GM06990 (cell line): ENCODE data around the gene PGM5.

Experiments used
- DNase-seq: peaks from one replicate; pipeline ENCODE4 v3.0.0-alpha.2; 2011; ENCODE audit not compliant: insufficient read length; ENCODE audit errors: extremely low read depth
- H3K27me3 ChIP-seq: replicated peaks from 2 replicates; pipeline ENCODE4 v1.6.0; 2011; ENCODE audit warnings: low read length; ENCODE audit not compliant: control insufficient read depth, insufficient read depth
- H3K36me3 ChIP-seq: 2 replicates; pipeline ENCODE4 v1.5.1; 2011; ENCODE audit warnings: low read length; ENCODE audit not compliant: control insufficient read depth, insufficient read depth
- H3K4me3 ChIP-seq: replicated peaks from 2 replicates; pipeline ENCODE4 v1.5.1; 2011; ENCODE audit warnings: low read depth, mild to moderate bottlenecking, control low read depth, low read length
- CTCF ChIP-seq: IDR thresholded peaks from 2 replicates; pipeline ENCODE4 v1.5.1; 2011; ENCODE audit warnings: low read length, control low read depth, mild to moderate bottlenecking, inconsistent platforms; ENCODE audit not compliant: insufficient read depth, poor library complexity, severe bottlenecking

The PGM5 gene

DNA sequence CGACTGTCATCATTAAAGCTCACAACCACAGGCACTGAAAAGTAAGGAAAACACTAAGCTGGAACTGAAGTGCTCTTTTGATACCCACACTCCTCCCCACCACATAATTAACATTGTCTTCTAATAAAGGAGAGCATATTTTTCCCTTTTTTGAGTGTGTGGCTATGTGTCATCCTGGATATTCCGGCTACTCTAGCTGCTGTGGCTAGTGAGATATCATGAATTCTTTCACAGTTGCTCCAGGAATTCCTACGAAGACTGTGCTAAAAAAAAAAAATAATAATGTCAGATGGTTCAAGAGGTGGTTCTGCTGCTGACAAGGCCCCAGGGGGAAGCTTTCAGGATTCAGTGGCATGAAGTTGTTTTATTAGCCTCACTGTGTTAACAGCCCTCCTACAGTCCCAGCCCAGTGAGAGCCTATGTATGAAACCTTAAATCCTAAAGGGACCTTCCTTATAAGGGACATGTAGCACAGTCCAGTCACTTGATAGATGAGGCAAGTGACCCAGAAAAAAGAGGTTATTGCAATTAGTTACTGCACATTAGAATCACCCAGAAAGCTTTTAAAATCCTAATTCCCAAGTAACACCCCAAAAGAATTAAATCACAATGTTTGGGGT lies 137.7 kb downstream of the PGM5 start:
- no peak for TF ChIP-seq CTCF
- Histone ChIP-seq H3K36me3 (no peaks in the 10 kb centered on the region), H3K27me3 (peaks cover 2% of the 10 kb centered on the region; the same call in 1 of the 2 replicates), H3K4me3 (no peak overlapping the region)
- no peak for DNase-seq

DNA sequence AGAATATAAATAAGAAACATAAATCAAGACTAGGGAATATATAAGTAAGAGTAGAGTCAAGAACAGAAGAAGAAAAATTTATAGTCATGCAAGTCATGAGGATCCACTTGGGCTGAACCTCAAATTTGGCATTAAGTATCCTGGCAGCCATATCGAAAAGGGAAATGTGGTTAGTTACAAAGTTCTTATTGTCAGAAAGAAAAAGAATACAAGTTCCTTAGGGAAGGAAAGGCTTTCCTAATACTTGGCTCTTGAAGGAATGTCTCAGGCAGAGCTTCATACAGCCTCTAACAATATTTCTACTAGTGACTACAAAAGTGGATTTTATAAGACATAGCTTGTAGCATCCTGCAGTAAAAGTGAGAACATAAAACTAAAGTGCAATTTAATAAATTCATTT lies 138.8 kb downstream of the PGM5 start:
- no peak for DNase-seq
- Histone ChIP-seq H3K36me3 (no peaks in the 10 kb centered on the region), H3K27me3 (peaks cover 2% of the 10 kb centered on the region; the same call in 1 of the 2 replicates), H3K4me3 (no peak overlapping the region)
- no peak for TF ChIP-seq CTCF

DNA sequence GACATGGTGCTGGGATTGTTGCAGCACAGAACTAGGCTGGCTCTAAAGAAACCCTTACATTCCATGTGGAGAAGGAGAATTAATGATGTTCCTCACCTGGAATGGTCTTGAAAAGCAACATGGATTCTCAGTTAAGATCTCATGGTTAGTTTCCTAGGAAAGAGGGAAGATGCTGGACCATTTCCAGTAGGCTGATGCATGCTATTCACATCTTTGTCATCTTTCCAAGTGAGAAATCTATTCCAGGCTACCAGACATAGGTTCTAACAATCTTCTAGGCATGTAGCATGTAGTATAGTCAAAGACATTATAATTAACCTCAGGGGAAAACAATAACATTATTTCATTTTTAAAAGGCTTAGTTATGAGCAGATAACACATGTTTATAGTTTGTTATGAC lies 139.9 kb downstream of the PGM5 start:
- no peak overlapping the region for H3K4me3 ChIP-seq
- no peaks in the 10 kb centered on the region for H3K36me3 ChIP-seq
- peaks cover 2% of the 10 kb centered on the region; the same call in 1 of the 2 replicates for H3K27me3 ChIP-seq
- no peak for DNase-seq
- no peak for TF ChIP-seq CTCF

DNA sequence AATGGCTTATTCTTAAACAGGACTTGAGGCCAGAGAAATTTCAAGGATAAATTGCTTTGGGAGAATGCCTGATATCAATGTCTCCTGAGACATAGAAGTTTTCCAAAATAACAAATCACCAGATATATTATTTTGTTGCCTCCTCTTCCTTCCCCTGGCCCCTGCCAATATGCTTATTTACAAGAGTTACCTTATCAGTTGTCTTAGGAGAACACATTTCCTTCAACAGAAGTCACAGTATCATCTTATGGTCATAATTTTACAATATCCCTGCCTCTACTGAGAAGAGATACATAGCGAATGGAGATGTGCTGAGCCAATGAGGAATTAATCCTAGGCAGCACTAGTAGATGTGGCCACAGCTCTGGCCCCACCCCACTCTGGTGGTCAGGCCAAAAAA lies 141.2 kb downstream of the PGM5 start:
- DNase-seq, result no peak

DNA sequence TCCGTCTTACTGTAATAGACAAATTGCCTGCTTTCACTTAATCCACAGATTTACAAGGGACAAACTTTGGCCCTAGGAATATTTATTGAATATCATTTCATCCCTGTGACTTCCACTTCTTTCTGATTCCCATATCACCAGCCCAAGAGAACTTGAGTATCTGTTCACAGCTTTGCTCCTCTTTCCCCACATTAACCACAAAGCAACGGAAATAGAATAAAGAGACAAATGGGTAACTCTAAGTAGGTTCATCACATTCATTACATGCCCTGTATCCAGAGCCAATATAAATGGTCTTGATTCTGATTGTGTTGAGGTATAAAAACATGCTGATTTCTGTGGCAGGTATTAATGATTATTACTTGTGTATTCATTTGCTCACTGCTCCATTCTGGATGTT lies 142.4 kb downstream of the PGM5 start:
- Histone ChIP-seq H3K36me3 (no peaks in the 10 kb centered on the region), H3K27me3 (no peaks in the 10 kb centered on the region), H3K4me3 (no peak overlapping the region)
- DNase-seq, result no peak
- TF ChIP-seq CTCF, result no peak

More for the DNA sequence above, 141.2 kb downstream of the PGM5 start:
- H3K36me3 ChIP-seq, result no peaks in the 10 kb centered on the region
- peaks cover 2% of the 10 kb centered on the region; the same call in 1 of the 2 replicates for H3K27me3 ChIP-seq
- no peak for TF ChIP-seq CTCF
- H3K4me3 ChIP-seq, result no peak overlapping the region
